Choroid plexus epithelial cell (primary cell): ENCODE measurements around the gene MAP1LC3B2.

Experiments
- DNase-seq: peaks from one replicate; pipeline ENCODE4 v3.0.0-alpha.2; 2010; ENCODE audit warnings: low read depth
- H3K4me3 ChIP-seq: 2 replicates; pipeline ENCODE4 v1.5.1; 2011; ENCODE audit warnings: low read depth, mild to moderate bottlenecking, control low read depth, low read length, moderate library complexity
- TF ChIP-seq, protein P1 (sequence below): conservative IDR thresholded peaks from 2 replicates; pipeline ENCODE4 v1.5.1; 2011; ENCODE audit warnings: low read depth, mild to moderate bottlenecking, control low read depth, inconsistent platforms, low read length, moderate library complexity

The MAP1LC3B2 gene

DNA sequence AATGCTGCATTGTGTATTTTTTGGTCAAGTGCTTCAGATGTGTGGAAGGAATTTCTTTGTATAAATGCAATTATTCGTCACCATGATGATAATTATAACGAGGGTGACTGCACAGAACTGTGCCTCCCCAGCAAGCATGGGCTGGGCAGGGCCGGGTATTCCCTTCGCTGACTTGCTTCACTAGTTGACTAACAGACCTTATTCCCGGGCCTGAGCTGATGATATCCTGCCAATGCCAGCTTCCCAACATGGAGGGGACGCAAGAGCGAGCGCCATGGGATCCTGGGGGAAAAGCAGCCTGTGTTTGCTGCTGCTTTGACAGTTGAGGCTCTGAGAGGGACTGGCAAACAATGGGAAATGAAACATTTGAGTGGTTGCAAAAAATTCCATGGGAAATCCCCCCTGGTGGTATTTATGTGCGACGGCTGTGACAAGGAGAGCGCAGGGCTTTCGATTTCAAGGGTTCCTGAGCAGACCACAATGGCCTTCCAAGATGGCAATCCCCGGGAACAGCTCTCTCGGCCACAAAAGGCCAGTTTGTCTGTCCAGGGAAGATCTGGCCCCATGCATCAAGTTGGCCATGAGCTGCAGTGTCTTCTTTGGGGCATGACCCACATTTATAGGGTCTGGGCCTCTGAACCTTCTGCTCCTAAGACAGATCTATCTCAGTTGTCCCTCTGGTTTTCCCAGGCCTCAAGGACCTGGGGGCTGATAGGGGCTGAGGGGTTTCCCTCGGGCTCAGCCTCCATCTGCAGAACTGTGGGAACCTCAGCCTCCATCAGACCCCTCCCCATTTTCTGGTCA lies 21.9 kb upstream of the MAP1LC3B2 start:
- H3K4me3 ChIP-seq = no peak overlapping the region
- DNase-seq = no peak
- TF ChIP-seq, protein P1, sequence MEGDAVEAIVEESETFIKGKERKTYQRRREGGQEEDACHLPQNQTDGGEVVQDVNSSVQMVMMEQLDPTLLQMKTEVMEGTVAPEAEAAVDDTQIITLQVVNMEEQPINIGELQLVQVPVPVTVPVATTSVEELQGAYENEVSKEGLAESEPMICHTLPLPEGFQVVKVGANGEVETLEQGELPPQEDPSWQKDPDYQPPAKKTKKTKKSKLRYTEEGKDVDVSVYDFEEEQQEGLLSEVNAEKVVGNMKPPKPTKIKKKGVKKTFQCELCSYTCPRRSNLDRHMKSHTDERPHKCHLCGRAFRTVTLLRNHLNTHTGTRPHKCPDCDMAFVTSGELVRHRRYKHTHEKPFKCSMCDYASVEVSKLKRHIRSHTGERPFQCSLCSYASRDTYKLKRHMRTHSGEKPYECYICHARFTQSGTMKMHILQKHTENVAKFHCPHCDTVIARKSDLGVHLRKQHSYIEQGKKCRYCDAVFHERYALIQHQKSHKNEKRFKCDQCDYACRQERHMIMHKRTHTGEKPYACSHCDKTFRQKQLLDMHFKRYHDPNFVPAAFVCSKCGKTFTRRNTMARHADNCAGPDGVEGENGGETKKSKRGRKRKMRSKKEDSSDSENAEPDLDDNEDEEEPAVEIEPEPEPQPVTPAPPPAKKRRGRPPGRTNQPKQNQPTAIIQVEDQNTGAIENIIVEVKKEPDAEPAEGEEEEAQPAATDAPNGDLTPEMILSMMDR = no peak

GRCh38 chr12:116538076-116538591 lies 21.0 kb upstream of the MAP1LC3B2 start:
- H3K4me3 ChIP-seq = no peak overlapping the region
- no peak for DNase-seq
- TF ChIP-seq, protein P1 = no peak

DNA sequence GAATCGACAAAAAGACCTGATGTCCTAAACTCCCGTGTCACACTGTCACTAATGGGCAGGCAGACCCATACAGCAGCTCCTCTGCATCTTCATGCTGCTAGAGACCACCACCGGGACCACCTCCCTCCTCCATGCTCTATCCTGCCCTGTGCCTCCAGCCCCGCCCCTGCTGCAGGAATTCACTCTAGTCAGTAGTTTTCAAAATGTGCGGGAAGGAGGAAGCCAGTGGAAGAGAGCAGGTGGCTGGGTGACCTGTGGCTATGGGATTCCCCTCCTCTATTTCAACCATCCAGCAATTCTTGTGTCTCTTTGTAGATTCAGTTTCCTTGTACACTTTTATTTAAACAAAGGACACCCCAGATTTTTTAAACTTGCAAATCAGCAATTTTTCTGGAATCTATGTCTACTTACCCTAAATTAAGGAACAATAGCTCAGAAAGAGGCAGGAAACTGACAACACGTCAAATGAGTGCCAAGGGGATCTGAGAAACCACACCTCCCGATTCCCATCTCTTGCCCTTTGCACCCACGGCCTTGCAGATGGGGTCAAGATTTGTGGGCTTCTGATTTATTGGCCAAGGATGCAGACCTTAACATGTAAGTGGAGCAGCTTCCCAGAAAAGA lies 20.4 kb upstream of the MAP1LC3B2 start:
- no peak overlapping the region for H3K4me3 ChIP-seq
- TF ChIP-seq, protein P1 = no peak
- DNase-seq = no peak

DNA sequence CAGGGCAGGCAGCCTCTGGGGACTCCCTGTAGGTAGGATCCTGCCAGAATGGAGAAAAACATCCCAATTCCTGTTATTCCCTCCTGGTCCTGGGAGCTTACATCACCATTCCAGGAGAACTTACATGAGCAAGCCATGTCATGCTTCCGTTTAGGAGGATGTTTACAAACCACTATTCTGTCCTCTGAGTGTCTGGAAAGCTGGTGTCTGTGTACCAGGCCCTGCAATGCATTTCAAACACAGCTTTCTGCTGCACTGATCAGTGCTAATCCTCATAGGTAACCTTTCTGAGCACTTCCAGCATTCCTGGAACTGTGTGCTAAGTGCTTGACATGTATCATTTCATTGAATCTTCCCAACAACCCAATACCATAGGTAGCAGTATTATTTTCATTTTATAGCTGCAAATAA lies 19.8 kb upstream of the MAP1LC3B2 start:
- no peak overlapping the region for H3K4me3 ChIP-seq
- TF ChIP-seq, protein P1 = no peak
- DNase-seq = no peak

DNA sequence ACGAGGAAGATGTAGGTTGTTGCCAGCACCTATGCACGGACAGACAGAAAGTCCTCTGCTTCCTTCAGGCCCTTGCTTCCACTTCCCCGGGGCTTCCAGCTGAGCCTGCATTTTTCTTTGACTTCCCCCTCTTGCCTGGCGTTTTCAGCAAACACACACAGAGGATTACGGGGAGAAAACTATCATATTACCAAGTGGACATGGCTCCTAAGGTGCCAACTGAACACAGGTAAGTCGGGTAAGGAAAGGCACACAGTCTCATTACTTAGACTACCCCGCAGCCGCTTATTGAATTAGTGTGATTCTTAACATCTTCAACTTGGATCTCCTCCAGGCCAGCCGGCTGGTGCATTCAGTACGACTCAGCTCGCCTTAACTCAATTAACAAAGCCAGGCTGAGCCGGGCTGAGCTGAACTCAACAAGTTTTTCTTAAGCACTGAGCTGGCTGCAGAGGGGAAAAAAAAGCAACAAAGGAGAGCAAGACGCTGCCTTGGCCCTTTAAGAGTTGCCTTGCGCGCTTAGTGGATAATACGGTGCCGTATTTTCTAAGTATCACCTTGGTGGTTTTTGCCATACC lies 19.2 kb upstream of the MAP1LC3B2 start:
- no peak overlapping the region for H3K4me3 ChIP-seq
- peak; percentile 71 for DNase-seq
- TF ChIP-seq, protein P1 = no peak

- H3K4me3 ChIP-seq = no peak overlapping the region
- TF ChIP-seq, protein P1 = no peak
- no peak for DNase-seq
Observed at GRCh38 chr12:116540622-116541152, 18.5 kb upstream of the MAP1LC3B2 start.
